Endothelial cell of umbilical vein (primary cell): ENCODE results near the gene B9D1.

ENCODE experiments used
- CTCF ChIP-seq, 2 donors: IDR thresholded peaks; 1 replicate in 1 of 2; 2 replicates in 1 of 2; pipeline ENCODE4 v1.5.1; 2011; ENCODE audit warnings: low read length in 2 of 2, mild to moderate bottlenecking in 2 of 2, moderate library complexity in 2 of 2, control low read depth in 1 of 2, inconsistent platforms in 1 of 2, low read depth in 1 of 2; ENCODE audit not compliant: insufficient read depth in 1 of 2; ENCODE audit errors: extremely low read depth in 1 of 2
- MAX ChIP-seq: IDR thresholded peaks from 2 replicates; pipeline ENCODE4 v1.6.1; 2011; ENCODE audit not compliant: insufficient read depth, insufficient read length
- POLR2AphosphoS5 ChIP-seq: IDR thresholded peaks from 2 replicates; pipeline ENCODE4 v1.6.1; 2012; ENCODE audit warnings: low read depth, mild to moderate bottlenecking, control low read depth, low read length, moderate library complexity; ENCODE audit not compliant: insufficient read depth

GRCh38 chr17:19315104-19315503 lies 47.4 kb downstream of the B9D1 start:
- TF ChIP-seq CTCF (IDR thresholded peaks at IDR 0.05; ENCODE audit: extremely low read depth in 1 of 2, insufficient read depth in 1 of 2, low read depth in 1 of 2, low read length in 2 of 2) (no peak), MAX (no peak), POLR2AphosphoS5 (no peak)
